GM18907 (cell line): ENCODE results near the gene IFNAR2.
"Not testable (repeated sequence)": the region's sequence is repeated elsewhere in the genome, so short reads cannot be mapped to it uniquely, and the experiment has no call there.

Experiments
- ATAC-seq: cut with Tn5 transposase; IDR thresholded peaks from one replicate; pipeline ENCODE4 v1.9.1; 2021; ENCODE audit warnings: mild to moderate bottlenecking, moderate library complexity; ENCODE audit not compliant: unreplicated experiment

The IFNAR2 gene

GRCh38 chr21:33212159-33212851, 17.4 kb upstream of the IFNAR2 start:
- no peak for ATAC-seq

DNA sequence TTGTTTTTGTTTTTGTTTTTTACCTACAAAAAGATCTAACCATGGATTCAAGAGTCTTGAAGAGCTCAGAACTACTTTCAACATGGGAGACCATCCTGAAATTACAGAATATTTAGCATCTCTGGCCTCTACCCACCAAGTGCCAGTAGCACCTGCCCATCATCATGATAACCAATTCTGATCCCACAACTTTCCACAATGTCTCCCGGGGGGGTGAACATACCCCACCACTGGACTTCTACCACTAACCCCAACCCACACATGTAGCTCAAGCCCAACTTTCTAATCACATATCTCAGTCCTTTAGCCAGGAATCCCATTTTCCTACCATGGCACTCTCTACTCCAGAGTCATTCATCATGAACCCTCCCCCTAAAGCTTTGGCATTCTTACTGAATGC, 15.7 kb upstream of the IFNAR2 start:
- ATAC-seq, result no peak

GRCh38 chr21:33217138-33217520, 12.6 kb upstream of the IFNAR2 start:
- no peak for ATAC-seq

- no peak for ATAC-seq
Measured at GRCh38 chr21:33219300-33219699, 10.4 kb upstream of the IFNAR2 start.

DNA sequence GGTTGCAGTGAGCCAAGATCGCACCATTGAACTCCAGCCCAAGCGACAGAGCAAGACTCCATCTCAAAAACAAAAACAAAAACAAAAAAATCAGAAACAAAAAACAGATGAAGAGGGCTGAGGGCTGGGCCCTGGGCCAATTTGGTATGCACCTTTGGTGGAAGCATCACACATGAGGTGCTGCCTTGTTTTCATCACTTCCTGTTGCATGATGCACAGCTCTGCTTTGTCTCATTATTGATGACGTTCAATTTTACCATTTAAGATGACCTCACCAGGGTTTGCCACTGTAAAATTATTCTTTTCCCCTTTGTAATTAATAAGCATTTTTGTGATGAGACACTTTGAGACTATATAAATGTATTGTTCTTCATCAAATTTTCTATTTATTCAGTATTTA, 9.8 kb upstream of the IFNAR2 start:
- no peak for ATAC-seq

GRCh38 chr21:33225376-33225775, 4.4 kb upstream of the IFNAR2 start:
- not testable (repeated sequence) for ATAC-seq

GRCh38 chr21:33228455-33228854, 1.3 kb upstream of the IFNAR2 start:
- no peak for ATAC-seq

DNA sequence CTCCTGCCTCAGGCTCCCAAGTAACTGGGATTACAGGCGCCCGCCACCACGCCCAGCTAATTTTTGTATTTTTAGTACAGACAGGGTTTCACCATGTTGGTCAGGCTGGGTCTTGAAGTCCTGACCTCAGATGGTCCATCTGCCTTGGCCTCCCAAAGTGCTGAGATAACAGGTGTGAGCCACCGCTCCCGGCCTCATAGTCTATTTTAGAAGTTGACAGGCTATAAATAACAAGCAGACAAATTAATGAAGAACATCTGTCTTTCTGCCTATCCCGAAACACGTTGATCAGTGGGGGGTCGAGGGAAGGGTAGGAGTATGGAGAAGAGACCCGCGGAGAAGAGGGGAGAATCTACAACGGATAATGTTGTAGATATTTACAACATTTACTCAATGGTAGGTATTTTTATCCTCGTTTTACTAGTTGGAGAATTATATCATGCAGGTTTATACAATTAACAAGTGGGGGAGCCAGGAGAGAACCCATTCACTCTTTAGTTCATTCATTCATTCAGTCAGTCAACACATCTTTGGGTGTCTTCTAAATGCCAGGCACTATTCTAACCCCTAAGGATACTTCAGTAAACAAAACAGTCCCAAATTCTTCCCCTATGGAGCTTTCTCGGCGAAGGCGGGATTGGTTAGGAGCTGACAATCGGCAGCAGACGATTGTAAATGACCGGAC, 497 bp upstream of the IFNAR2 start:
- ATAC-seq, result peak; percentile 1

- peak; percentile 26 for ATAC-seq
Measured at GRCh38 chr21:33230545-33231324, 997 bp downstream of the IFNAR2 start.

GRCh38 chr21:33231526-33231925, 1.8 kb downstream of the IFNAR2 start:
- ATAC-seq, result no peak

- ATAC-seq, result no peak
Measured at GRCh38 chr21:33232291-33233034, 2.7 kb downstream of the IFNAR2 start.

- ATAC-seq, result no peak
Measured at GRCh38 chr21:33234635-33235520, 5.1 kb downstream of the IFNAR2 start.

- no peak for ATAC-seq
Measured at GRCh38 chr21:33236013-33236686, 6.4 kb downstream of the IFNAR2 start.

- no peak for ATAC-seq
Measured at GRCh38 chr21:33236766-33237165, 7.0 kb downstream of the IFNAR2 start.

- ATAC-seq, result no peak
Measured at GRCh38 chr21:33237486-33237885, 7.7 kb downstream of the IFNAR2 start.

GRCh38 chr21:33238146-33238545, 8.4 kb downstream of the IFNAR2 start:
- ATAC-seq, result peak; percentile 16

- peak; percentile 76 for ATAC-seq
Measured at GRCh38 chr21:33238565-33239255, 9.0 kb downstream of the IFNAR2 start.

GRCh38 chr21:33239559-33240127, 9.9 kb downstream of the IFNAR2 start:
- ATAC-seq, result not testable (repeated sequence)

- ATAC-seq, result no peak
Measured at GRCh38 chr21:33240404-33240803, 10.7 kb downstream of the IFNAR2 start.
